GM23338 (cell line): ENCODE data around the gene MAP4K1. TPM values are rescaled to one million over a fixed set of nuclear protein-coding genes. Genes with fewer than 3 reads are reported as not detected.

Source experiments
- ATAC-seq: fragments of 200-7000 bp; cut with Tn5 transposase; 3 replicates; pipeline ENCODE4 v1.9.1; 2020
- DNase-seq: peaks from one replicate; pipeline ENCODE4 v3.0.0-alpha.2; 2015; ENCODE audit warnings: low spot score
- H2AFZ ChIP-seq: fragments of 200-600 bp; sonication (generic); 2 replicates; pipeline ENCODE4 v1.8.0; 2016; ENCODE audit warnings: antibody characterized with exemption, mild to moderate bottlenecking, moderate library complexity
- H3F3A ChIP-seq: fragments of 200-600 bp; sonication (generic); replicated peaks from 2 replicates; pipeline ENCODE4 v1.8.0; 2017; ENCODE audit warnings: antibody characterized with exemption, mixed run types, low read depth
- H3K27ac ChIP-seq: fragments of 200-600 bp; sonication (generic); 2 replicates; pipeline ENCODE4 v1.6.1; 2016; ENCODE audit warnings: low read depth
- H3K27me3 ChIP-seq: fragments of 200-600 bp; sonication (generic); 2 replicates; pipeline ENCODE4 v1.8.0; 2016; ENCODE audit warnings: mild to moderate bottlenecking, mixed run types, moderate library complexity; ENCODE audit not compliant: insufficient read depth
- H3K36me3 ChIP-seq: fragments of 200-600 bp; sonication (generic); 2 replicates; pipeline ENCODE4 v1.8.0; 2016; ENCODE audit warnings: mild to moderate bottlenecking; ENCODE audit not compliant: insufficient read depth
- H3K4me1 ChIP-seq: fragments of 200-600 bp; sonication (generic); 2 replicates; pipeline ENCODE4 v1.8.0; 2016; ENCODE audit warnings: mild to moderate bottlenecking, moderate library complexity; ENCODE audit not compliant: insufficient read depth
- H3K4me2 ChIP-seq: fragments of 200-600 bp; sonication (generic); 2 replicates; pipeline ENCODE4 v1.7.1; 2017; ENCODE audit warnings: mixed run types
- H3K4me3 ChIP-seq: fragments of 200-600 bp; sonication (generic); 2 replicates; pipeline ENCODE4 v1.6.1; 2016; ENCODE audit warnings: mixed run types
- H3K79me2 ChIP-seq: fragments of 200-600 bp; sonication (generic); replicated peaks from 2 replicates; pipeline ENCODE4 v1.8.0; 2017; ENCODE audit warnings: mild to moderate bottlenecking; ENCODE audit not compliant: insufficient read depth
- H3K9me2 ChIP-seq: fragments of 200-600 bp; sonication (generic); 2 replicates; pipeline ENCODE4 v1.8.0; 2017; ENCODE audit not compliant: insufficient read depth
- H4K20me1 ChIP-seq: fragments of 200-600 bp; sonication (generic); replicated peaks from 2 replicates; pipeline ENCODE4 v1.8.0; 2017; ENCODE audit warnings: mild to moderate bottlenecking; ENCODE audit not compliant: insufficient read depth
- H3K27ac Mint-ChIP-seq: 2 replicates; pipeline ENCODE4 v1.8.0; 2020; ENCODE audit warnings: inconsistent platforms, mild to moderate bottlenecking, moderate library complexity, mixed read lengths
- H3K27me3 Mint-ChIP-seq: 3 replicates; pipeline ENCODE4 v1.8.0; 2022; ENCODE audit warnings: low read depth, mild to moderate bottlenecking, moderate library complexity, mixed read lengths, inconsistent platforms; ENCODE audit not compliant: insufficient read depth, poor library complexity
- H3K36me3 Mint-ChIP-seq: 3 replicates; pipeline ENCODE4 v1.8.0; 2021; ENCODE audit warnings: low read depth, mild to moderate bottlenecking, inconsistent platforms, moderate library complexity, mixed read lengths
- H3K4me1 Mint-ChIP-seq: 3 replicates; pipeline ENCODE4 v1.8.0; 2020; ENCODE audit warnings: mild to moderate bottlenecking, inconsistent platforms, mixed read lengths
- H3K4me3 Mint-ChIP-seq: 3 replicates; pipeline ENCODE4 v1.8.0; 2021; ENCODE audit warnings: moderate library complexity, mild to moderate bottlenecking, inconsistent platforms, mixed read lengths
- H3K9me3 Mint-ChIP-seq: 3 replicates; pipeline ENCODE4 v1.8.0; 2020; ENCODE audit warnings: moderate library complexity, mild to moderate bottlenecking, inconsistent platforms, mixed read lengths
- CREB1 ChIP-seq: fragments of 250-450 bp; sonication (Bioruptor Pico); IDR thresholded peaks from 2 replicates; pipeline ENCODE4 v1.5.0; 2020; ENCODE audit warnings: low read depth, mild to moderate bottlenecking, moderate library complexity
- EZH2 ChIP-seq: fragments of 200-600 bp; sonication (generic); IDR thresholded peaks from one replicate; pipeline ENCODE4 v1.8.0; 2017; ENCODE audit warnings: antibody characterized with exemption, mild to moderate bottlenecking, low read depth; ENCODE audit not compliant: unreplicated experiment
- EZH2phosphoT487 ChIP-seq: fragments of 200-600 bp; sonication (generic); IDR thresholded peaks from one replicate; pipeline ENCODE4 v1.8.1; 2018; ENCODE audit warnings: antibody characterized with exemption; ENCODE audit not compliant: unreplicated experiment
- JUNB ChIP-seq: IDR thresholded peaks from one replicate; pipeline ENCODE4 v1.6.1; 2016; ENCODE audit warnings: antibody characterized with exemption; ENCODE audit not compliant: unreplicated experiment
- NANOG ChIP-seq: IDR thresholded peaks from 2 replicates; pipeline ENCODE4 v1.6.1; 2016; ENCODE audit warnings: antibody characterized with exemption, borderline replicate concordance
- STAT1 ChIP-seq: IDR thresholded peaks from one replicate; pipeline ENCODE4 v1.6.1; 2016; ENCODE audit warnings: antibody characterized with exemption; ENCODE audit not compliant: unreplicated experiment
- ZNF114 ChIP-seq: fragments of 250-450 bp; sonication (Bioruptor Pico); IDR thresholded peaks from 2 replicates; pipeline ENCODE4 v1.5.0; 2020; ENCODE audit warnings: mild to moderate bottlenecking, moderate library complexity
- ZNF331 ChIP-seq: fragments of 250-450 bp; sonication (Bioruptor Pico); IDR thresholded peaks from 2 replicates; pipeline ENCODE4 v1.5.0; 2020; ENCODE audit warnings: low read depth, mild to moderate bottlenecking, moderate library complexity
- polyA plus RNA-seq: library from polyadenylated mRNA; unstranded; fragments of >200 nt; fragmentation: Nextera tagmentation; extraction: Ambion mirVana; gene quantifications from 2 replicates; pipeline ENCODE4 v1.2.1, GENCODE V29; 2016
- total RNA-seq: library from RNA; depleted of rRNA; stranded (reverse); fragments of >200 nt; shearing (Covaris generic); gene quantifications from 2 replicates; pipeline ENCODE4 v1.2.3, GENCODE V29; 2014
- TF ChIP-seq, protein P1 (sequence below): fragments of 250-450 bp; sonication (Bioruptor Pico); IDR thresholded peaks from 2 replicates; pipeline ENCODE4 v1.5.0; 2020; ENCODE audit warnings: mild to moderate bottlenecking, moderate library complexity
- TF ChIP-seq, protein P2 (sequence below), 2 experiments: fragments of 200-600 bp in 1 of 2; sonication (generic) in 1 of 2; conservative IDR thresholded peaks; 2 replicates each; pipeline versions ENCODE4 v1.5.1 to v1.6.1; 2016 to 2017; ENCODE audit warnings: antibody characterized with exemption in 2 of 2, low read depth in 2 of 2, mild to moderate bottlenecking in 2 of 2, moderate library complexity in 1 of 2
- TF ChIP-seq, protein P3 (sequence below): IDR thresholded peaks from one replicate; pipeline ENCODE4 v1.6.1; 2018; ENCODE audit warnings: antibody characterized with exemption; ENCODE audit not compliant: unreplicated experiment
- TF ChIP-seq, protein P4 (sequence below): IDR thresholded peaks from 2 replicates; pipeline ENCODE4 v1.6.1; 2016; ENCODE audit warnings: antibody characterized with exemption

Gene MAP4K1
- total and polyA plus RNA-seq, 2 experiments from 2014 or later = 7.7 to 44.6 TPM

DNA sequence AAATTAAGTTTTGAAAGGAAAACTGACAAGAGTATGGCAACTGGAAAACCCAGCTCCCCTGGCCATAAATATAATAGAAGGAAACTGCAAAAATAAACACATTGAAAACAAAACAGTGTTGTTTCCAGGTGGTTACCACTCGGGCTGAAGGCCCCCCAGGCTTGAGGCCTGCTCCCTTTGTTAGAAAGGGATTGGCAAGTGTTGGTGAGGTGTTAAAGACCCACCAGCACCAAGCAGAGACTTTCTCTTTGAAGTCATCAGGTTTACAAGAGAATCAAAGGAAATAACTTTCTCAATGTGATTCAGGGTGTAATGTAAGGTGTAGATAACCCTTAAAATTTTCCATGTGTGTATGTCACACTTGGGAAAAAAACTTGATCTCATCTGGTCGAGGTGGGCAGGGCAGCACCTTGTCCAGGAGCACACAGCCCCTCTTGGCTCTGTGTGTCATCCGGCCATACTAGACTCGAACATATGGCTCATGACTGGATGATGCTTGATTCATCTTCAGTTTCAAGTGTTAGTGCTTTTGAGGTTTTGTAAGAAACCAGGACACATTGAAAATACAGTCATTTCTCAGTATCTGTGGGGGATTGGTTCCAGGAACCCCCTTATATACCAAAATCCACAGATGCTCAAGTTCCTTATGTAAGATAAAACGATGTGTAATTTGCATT is 37.5 kb upstream of the MAP4K1 start:
- Mint-ChIP-seq H3K9me3 (no peaks in the 10 kb centered on the region), H3K27ac (peak overlapping the region; percentile 89), H3K4me1 (peaks cover 93% of the 10 kb centered on the region), H3K36me3 (peaks cover 34% of the 10 kb centered on the region), H3K4me3 (peak overlapping the region; percentile 46), H3K27me3 (peaks cover 8% of the 10 kb centered on the region)
- Histone ChIP-seq H3K4me1 (peaks cover 93% of the 10 kb centered on the region), H2AFZ (no peak overlapping the region), H3K4me3 (peak overlapping the region; percentile 32), H3K27ac (peak overlapping the region; percentile 57), H3K79me2 (peaks cover 100% of the 10 kb centered on the region), H3K36me3 (0 out of 2 replicates have a peak, but pooled peaks cover 4% of the 10 kb centered on the region), H3K4me2 (peak overlapping the region; percentile 100), H3K27me3 (no peaks in the 10 kb centered on the region), H4K20me1 (peaks cover 86% of the 10 kb centered on the region), H3K9me2 (no peaks in the 10 kb centered on the region), H3F3A (peaks cover 4% of the 10 kb centered on the region)
- no peak; the same call in 2 of the 3 replicates for ATAC-seq
- TF ChIP-seq, protein P1, sequence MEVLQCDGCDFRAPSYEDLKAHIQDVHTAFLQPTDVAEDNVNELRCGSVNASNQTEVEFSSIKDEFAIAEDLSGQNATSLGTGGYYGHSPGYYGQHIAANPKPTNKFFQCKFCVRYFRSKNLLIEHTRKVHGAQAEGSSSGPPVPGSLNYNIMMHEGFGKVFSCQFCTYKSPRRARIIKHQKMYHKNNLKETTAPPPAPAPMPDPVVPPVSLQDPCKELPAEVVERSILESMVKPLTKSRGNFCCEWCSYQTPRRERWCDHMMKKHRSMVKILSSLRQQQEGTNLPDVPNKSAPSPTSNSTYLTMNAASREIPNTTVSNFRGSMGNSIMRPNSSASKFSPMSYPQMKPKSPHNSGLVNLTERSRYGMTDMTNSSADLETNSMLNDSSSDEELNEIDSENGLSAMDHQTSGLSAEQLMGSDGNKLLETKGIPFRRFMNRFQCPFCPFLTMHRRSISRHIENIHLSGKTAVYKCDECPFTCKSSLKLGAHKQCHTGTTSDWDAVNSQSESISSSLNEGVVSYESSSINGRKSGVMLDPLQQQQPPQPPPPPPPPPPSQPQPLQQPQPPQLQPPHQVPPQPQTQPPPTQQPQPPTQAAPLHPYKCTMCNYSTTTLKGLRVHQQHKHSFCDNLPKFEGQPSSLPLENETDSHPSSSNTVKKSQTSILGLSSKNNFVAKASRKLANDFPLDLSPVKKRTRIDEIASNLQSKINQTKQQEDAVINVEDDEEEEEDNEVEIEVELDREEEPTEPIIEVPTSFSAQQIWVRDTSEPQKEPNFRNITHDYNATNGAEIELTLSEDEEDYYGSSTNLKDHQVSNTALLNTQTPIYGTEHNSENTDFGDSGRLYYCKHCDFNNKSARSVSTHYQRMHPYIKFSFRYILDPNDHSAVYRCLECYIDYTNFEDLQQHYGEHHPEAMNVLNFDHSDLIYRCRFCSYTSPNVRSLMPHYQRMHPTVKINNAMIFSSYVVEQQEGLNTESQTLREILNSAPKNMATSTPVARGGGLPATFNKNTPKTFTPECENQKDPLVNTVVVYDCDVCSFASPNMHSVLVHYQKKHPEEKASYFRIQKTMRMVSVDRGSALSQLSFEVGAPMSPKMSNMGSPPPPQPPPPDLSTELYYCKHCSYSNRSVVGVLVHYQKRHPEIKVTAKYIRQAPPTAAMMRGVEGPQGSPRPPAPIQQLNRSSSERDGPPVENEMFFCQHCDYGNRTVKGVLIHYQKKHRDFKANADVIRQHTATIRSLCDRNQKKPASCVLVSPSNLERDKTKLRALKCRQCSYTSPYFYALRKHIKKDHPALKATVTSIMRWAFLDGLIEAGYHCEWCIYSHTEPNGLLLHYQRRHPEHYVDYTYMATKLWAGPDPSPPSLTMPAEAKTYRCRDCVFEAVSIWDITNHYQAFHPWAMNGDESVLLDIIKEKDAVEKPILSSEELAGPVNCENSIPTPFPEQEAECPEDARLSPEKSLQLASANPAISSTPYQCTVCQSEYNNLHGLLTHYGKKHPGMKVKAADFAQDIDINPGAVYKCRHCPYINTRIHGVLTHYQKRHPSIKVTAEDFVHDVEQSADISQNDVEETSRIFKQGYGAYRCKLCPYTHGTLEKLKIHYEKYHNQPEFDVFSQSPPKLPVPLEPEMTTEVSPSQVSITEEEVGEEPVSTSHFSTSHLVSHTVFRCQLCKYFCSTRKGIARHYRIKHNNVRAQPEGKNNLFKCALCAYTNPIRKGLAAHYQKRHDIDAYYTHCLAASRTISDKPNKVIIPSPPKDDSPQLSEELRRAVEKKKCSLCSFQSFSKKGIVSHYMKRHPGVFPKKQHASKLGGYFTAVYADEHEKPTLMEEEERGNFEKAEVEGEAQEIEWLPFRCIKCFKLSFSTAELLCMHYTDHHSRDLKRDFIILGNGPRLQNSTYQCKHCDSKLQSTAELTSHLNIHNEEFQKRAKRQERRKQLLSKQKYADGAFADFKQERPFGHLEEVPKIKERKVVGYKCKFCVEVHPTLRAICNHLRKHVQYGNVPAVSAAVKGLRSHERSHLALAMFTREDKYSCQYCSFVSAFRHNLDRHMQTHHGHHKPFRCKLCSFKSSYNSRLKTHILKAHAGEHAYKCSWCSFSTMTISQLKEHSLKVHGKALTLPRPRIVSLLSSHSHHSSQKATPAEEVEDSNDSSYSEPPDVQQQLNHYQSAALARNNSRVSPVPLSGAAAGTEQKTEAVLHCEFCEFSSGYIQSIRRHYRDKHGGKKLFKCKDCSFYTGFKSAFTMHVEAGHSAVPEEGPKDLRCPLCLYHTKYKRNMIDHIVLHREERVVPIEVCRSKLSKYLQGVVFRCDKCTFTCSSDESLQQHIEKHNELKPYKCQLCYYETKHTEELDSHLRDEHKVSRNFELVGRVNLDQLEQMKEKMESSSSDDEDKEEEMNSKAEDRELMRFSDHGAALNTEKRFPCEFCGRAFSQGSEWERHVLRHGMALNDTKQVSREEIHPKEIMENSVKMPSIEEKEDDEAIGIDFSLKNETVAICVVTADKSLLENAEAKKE (CRISPR knock-in tag) = no peak
- TF ChIP-seq EZH2phosphoT487 (no peak), ZNF114 (CRISPR knock-in tag) (no peak), STAT1 (no peak), EZH2 (no peak), ZNF331 (CRISPR knock-in tag) (no peak), JUNB (no peak), CREB1 (CRISPR knock-in tag) (no peak), NANOG (no peak)
- TF ChIP-seq, protein P2, sequence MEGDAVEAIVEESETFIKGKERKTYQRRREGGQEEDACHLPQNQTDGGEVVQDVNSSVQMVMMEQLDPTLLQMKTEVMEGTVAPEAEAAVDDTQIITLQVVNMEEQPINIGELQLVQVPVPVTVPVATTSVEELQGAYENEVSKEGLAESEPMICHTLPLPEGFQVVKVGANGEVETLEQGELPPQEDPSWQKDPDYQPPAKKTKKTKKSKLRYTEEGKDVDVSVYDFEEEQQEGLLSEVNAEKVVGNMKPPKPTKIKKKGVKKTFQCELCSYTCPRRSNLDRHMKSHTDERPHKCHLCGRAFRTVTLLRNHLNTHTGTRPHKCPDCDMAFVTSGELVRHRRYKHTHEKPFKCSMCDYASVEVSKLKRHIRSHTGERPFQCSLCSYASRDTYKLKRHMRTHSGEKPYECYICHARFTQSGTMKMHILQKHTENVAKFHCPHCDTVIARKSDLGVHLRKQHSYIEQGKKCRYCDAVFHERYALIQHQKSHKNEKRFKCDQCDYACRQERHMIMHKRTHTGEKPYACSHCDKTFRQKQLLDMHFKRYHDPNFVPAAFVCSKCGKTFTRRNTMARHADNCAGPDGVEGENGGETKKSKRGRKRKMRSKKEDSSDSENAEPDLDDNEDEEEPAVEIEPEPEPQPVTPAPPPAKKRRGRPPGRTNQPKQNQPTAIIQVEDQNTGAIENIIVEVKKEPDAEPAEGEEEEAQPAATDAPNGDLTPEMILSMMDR (conservative IDR thresholded peaks at IDR 0.05; ENCODE audit: low read depth in 2 of 2) = no peak
- TF ChIP-seq, protein P3, sequence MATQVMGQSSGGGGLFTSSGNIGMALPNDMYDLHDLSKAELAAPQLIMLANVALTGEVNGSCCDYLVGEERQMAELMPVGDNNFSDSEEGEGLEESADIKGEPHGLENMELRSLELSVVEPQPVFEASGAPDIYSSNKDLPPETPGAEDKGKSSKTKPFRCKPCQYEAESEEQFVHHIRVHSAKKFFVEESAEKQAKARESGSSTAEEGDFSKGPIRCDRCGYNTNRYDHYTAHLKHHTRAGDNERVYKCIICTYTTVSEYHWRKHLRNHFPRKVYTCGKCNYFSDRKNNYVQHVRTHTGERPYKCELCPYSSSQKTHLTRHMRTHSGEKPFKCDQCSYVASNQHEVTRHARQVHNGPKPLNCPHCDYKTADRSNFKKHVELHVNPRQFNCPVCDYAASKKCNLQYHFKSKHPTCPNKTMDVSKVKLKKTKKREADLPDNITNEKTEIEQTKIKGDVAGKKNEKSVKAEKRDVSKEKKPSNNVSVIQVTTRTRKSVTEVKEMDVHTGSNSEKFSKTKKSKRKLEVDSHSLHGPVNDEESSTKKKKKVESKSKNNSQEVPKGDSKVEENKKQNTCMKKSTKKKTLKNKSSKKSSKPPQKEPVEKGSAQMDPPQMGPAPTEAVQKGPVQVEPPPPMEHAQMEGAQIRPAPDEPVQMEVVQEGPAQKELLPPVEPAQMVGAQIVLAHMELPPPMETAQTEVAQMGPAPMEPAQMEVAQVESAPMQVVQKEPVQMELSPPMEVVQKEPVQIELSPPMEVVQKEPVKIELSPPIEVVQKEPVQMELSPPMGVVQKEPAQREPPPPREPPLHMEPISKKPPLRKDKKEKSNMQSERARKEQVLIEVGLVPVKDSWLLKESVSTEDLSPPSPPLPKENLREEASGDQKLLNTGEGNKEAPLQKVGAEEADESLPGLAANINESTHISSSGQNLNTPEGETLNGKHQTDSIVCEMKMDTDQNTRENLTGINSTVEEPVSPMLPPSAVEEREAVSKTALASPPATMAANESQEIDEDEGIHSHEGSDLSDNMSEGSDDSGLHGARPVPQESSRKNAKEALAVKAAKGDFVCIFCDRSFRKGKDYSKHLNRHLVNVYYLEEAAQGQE = no peak
- TF ChIP-seq, protein P4, sequence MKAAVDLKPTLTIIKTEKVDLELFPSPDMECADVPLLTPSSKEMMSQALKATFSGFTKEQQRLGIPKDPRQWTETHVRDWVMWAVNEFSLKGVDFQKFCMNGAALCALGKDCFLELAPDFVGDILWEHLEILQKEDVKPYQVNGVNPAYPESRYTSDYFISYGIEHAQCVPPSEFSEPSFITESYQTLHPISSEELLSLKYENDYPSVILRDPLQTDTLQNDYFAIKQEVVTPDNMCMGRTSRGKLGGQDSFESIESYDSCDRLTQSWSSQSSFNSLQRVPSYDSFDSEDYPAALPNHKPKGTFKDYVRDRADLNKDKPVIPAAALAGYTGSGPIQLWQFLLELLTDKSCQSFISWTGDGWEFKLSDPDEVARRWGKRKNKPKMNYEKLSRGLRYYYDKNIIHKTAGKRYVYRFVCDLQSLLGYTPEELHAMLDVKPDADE = no peak
- no peak for DNase-seq
